Esophagus (tissue), 2 donors: ENCODE results near the gene MYG1. TPM values are rescaled to one million over a fixed set of nuclear protein-coding genes. Genes with fewer than 3 reads are reported as not detected.
"Not testable (repeated sequence)": the region's sequence is repeated elsewhere in the genome, so short reads cannot be mapped to it uniquely, and the experiment has no call there.

ENCODE experiments used
- H3K27ac ChIP-seq, 2 donors: one replicate each; pipeline ENCODE4 v1.5.1; 2013; ENCODE audit warnings: low read depth in 2 of 2, mild to moderate bottlenecking in 2 of 2, inconsistent platforms in 1 of 2, low read length in 1 of 2, moderate library complexity in 1 of 2
- H3K27me3 ChIP-seq, 2 donors: one replicate each; pipeline ENCODE4 v1.6.1; 2013; ENCODE audit warnings: low read length in 2 of 2, control low read depth in 1 of 2, mild to moderate bottlenecking in 1 of 2; ENCODE audit not compliant: insufficient read depth in 2 of 2, control insufficient read depth in 1 of 2
- H3K36me3 ChIP-seq, 2 donors: one replicate each; pipeline ENCODE4 v1.6.1; 2013; ENCODE audit warnings: low read length in 1 of 2; ENCODE audit not compliant: control insufficient read depth in 2 of 2, insufficient read depth in 2 of 2
- H3K4me1 ChIP-seq, 2 donors: one replicate each; pipeline ENCODE4 v1.6.1; 2013; ENCODE audit warnings: low read length in 1 of 2; ENCODE audit not compliant: control insufficient read depth in 2 of 2, insufficient read depth in 2 of 2
- H3K4me3 ChIP-seq, 2 donors: one replicate each; pipeline ENCODE4 v1.5.1; 2013; ENCODE audit warnings: low read length in 2 of 2, mild to moderate bottlenecking in 2 of 2, low read depth in 1 of 2, moderate library complexity in 1 of 2
- H3K9me3 ChIP-seq, 2 donors: one replicate each; pipeline ENCODE4 v1.6.1; 2013; ENCODE audit warnings: mild to moderate bottlenecking in 2 of 2, low read depth in 1 of 2, low read length in 1 of 2, moderate library complexity in 1 of 2; ENCODE audit not compliant: control insufficient read depth in 2 of 2, insufficient read depth in 1 of 2
- WGBS, 2 donors: extraction: QIAGEN DNeasy Blood & Tissue Kit; methylation state at CpG; one replicate each; pipeline ENCODE4 v1.1.7; 2013; 5-methylcytosine and 5-hydroxymethylcytosine counted together
- polyA plus RNA-seq, 2 donors: library from polyadenylated mRNA; stranded (reverse); fragments of 200-250 nt; gene quantifications; one replicate each; pipeline ENCODE4 v1.2.3, GENCODE V29; 2013
- donor health status: healthy with polysubstance abuse.
- donor health status: Bipolar disorder and iron deficiency.

Gene MYG1
- polyA plus RNA-seq, 2 donors = 41.8 to 75.0 TPM

DNA sequence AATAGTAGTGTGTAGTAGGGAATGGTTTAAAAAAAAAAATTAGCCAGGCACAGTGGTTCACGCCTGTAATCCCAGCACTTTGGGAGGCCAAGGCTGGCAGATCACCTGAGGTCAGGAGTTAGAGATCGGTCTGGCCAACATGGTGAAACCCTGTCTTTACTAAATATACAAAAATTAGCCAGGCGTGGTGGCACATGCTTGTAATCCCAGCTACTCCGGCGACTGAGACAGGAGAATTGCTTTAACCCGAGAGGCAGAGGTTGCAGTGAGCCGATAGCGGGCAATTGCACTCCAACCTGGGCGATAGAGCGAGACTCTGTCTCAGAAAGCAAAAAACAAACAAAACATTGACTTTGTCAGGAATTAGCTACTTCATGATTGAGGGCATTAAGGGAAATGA, 2.4 kb upstream of the MYG1 start:
- H3K27ac ChIP-seq, H3K27me3 ChIP-seq, H3K4me3 ChIP-seq, H3K9me3 ChIP-seq: not testable (repeated sequence)
- WGBS, 2 donors = 94 to 95% methylated on average over 10 of the region's 10 CpGs
- peaks cover 0 to 12% of the 10 kb centered on the region in 2 donors for H3K4me1 ChIP-seq
- H3K36me3 ChIP-seq = peaks cover 0 to 17% of the 10 kb centered on the region in 2 donors

DNA sequence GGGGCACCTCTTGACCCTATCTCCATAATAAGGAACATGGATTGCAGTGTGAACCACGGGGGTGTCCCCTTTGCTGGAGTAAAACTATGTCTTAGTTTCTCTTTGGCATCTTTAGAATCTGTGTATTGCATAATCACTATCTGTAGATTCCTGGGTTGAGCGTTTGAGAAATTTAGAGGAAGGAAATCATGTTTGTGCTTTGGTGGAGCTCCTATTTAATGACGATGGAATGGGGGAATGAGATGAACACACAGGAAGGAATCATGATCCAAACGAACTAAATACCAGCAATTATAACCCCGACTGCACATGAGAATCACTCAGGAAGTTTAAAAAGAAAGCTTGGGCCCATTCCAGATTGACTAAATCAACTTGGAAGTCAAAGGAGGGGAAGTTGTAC, 1.3 kb upstream of the MYG1 start:
- no peak overlapping the region for H3K4me3 ChIP-seq
- peaks cover under 1 to 14% of the 10 kb centered on the region in 2 donors for H3K36me3 ChIP-seq
- 50 to 55% methylated on average over 5 of the region's 5 CpGs for WGBS, 2 donors
- H3K4me1 ChIP-seq = peaks cover 0 to 12% of the 10 kb centered on the region in 2 donors
- no peaks in the 10 kb centered on the region for H3K27me3 ChIP-seq
- H3K27ac ChIP-seq = no peak overlapping the region
- no peaks in the 10 kb centered on the region for H3K9me3 ChIP-seq

DNA sequence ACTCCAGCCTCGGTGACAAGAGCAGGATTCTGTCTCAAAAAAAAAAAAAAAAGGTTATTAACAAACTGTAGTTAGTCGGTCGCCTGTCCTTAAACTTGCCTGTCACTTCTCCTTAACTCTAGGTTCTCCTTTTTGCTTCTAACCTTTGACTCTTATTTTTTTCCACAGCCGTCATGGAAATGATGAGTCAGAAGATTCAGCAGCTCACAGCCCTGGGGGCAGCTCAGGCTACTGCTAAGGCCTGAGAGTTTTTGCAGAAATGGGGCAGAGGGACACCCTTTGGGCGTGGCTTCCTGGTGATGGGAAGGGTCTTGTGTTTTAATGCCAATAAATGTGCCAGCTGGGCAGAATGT, 418 bp upstream of the MYG1 start:
- peaks cover 0 to 12% of the 10 kb centered on the region in 2 donors for H3K4me1 ChIP-seq
- peaks cover 6 to 12% of the 10 kb centered on the region in 2 donors for H3K36me3 ChIP-seq
- no peaks in the 10 kb centered on the region for H3K27me3 ChIP-seq

DNA sequence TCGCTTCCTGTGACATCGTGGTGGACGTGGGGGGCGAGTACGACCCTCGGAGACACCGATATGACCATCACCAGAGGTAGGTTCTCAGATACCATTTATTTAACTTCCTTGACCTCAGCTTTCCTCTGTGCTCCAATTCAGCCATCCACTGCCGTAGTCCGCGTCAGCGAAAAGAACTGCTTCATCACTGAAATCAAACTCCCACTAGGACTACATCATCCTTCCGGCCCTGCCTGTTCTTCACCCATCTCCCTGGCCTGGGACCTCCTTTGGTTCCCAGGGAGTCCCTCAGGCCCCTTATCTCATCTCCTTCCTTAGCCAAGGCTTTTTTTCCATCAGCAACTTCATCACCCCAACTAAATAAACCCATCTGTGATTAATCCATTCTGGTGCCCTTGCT, 692 bp downstream of the MYG1 start:
- Histone ChIP-seq H3K27ac (peak overlapping the region; percentile 60 to 87), H3K27me3 (no peaks in the 10 kb centered on the region), H3K9me3 (no peaks in the 10 kb centered on the region), H3K4me1 (peaks cover 0 to 10% of the 10 kb centered on the region in 2 donors), H3K4me3 (peak overlapping the region; percentile 87 to 92), H3K36me3 (peaks cover 6 to 15% of the 10 kb centered on the region in 2 donors)
- 2 to 4% methylated on average over 12 of the region's 12 CpGs for WGBS, 2 donors

More for the DNA sequence above, 418 bp upstream of the MYG1 start:
- Histone ChIP-seq H3K4me3 (peak overlapping the region in 1 of 2 donors; percentile 87), H3K9me3 (no peaks in the 10 kb centered on the region), H3K27ac (peak overlapping the region; percentile 60 to 87)
- WGBS, 2 donors = 41 to 53% methylated on average over 5 of the region's 5 CpGs

DNA sequence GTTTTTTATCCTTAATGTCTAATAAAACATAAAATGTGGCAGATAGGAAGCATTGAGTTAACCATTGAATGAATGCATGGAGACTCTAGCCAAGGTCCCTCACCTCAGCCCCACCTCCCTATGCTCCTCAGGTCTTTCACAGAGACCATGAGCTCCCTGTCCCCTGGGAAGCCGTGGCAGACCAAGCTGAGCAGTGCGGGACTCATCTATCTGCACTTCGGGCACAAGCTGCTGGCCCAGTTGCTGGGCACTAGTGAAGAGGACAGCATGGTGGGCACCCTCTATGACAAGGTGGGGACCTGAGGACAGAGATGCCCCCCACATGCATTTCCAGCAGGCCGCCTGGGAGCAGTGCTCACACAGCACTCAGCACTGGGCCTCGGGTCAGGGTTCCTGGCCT, 3.4 kb downstream of the MYG1 start:
- no peak overlapping the region for H3K27ac ChIP-seq
- H3K4me1 ChIP-seq = peaks cover 0 to 10% of the 10 kb centered on the region in 2 donors
- H3K4me3 ChIP-seq = no peak overlapping the region
- no peaks in the 10 kb centered on the region for H3K9me3 ChIP-seq
- 92% methylated on average over 5 of the region's 5 CpGs for WGBS, 2 donors
- H3K27me3 ChIP-seq = no peaks in the 10 kb centered on the region
- H3K36me3 ChIP-seq = peaks cover 16 to 36% of the 10 kb centered on the region in 2 donors

DNA sequence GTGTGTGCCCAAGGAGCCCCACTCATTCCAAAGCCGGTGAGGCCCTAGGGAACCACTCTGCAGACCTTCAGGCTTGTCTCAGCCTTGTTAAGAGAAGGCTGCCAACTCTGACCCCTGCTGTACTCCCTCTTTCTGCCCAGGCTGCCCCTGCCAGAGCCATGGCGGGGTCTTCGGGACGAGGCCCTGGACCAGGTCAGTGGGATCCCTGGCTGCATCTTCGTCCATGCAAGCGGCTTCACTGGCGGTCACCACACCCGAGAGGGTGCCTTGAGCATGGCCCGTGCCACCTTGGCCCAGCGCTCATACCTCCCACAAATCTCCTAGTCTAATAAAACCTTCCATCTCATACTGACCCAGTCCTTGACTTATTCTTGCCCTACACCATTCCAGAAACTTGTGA, 7.3 kb downstream of the MYG1 start:
- no peaks in the 10 kb centered on the region for H3K4me1 ChIP-seq
- H3K36me3 ChIP-seq = peaks cover 30 to 52% of the 10 kb centered on the region in 2 donors
- no peaks in the 10 kb centered on the region for H3K27me3 ChIP-seq
- no peaks in the 10 kb centered on the region for H3K9me3 ChIP-seq
- no peak overlapping the region for H3K27ac ChIP-seq
- no peak overlapping the region for H3K4me3 ChIP-seq
- 94 to 96% methylated on average over 10 of the region's 10 CpGs for WGBS, 2 donors

DNA sequence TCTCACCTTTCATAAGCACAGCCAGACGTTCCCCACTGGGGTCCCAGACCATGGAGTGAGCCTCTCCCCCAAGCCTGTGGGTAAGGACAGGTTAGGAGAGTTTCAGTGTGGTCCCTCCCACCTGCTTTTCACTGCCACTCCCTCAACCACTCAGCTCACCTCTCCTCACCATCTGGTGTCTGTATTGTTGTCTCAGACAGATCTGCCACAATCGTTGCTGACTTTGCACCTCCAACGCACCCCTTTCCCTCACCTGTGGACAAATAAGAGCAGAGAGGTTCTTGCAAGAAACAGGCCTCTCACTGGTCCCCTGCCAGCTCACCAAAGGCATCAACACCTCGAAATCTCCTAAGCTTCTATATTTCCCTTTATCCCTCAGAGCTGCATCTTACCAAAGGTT, 8.8 kb downstream of the MYG1 start:
- 65 to 75% methylated on average over 4 of the region's 4 CpGs for WGBS, 2 donors
- Histone ChIP-seq H3K4me3 (no peak overlapping the region), H3K36me3 (peaks cover 28 to 45% of the 10 kb centered on the region in 2 donors), H3K27ac (no peak overlapping the region), H3K4me1 (no peaks in the 10 kb centered on the region), H3K27me3 (no peaks in the 10 kb centered on the region), H3K9me3 (no peaks in the 10 kb centered on the region)

DNA sequence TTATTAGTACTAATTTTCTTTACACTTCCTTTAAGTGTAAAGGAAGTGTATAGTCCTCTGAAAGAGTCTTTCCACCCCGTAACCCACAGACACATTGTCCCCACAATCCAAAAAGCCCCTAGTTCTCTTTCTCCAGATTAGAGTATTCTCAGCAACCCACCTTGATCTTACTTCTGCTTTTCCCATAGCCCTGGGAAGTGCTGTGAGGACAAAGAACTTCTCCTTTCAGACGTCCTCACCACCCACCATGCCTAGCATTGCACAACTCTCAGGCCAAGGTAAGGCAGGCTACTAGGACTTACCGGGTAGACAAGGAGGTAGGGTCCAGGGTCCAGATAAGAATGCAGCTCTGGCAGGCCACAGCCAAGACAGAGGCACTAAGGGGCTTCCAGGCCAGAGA, 14.5 kb downstream of the MYG1 start:
- 59 to 91% methylated on average over 2 to 3 of the region's 3 CpGs for WGBS, 2 donors
- no peaks in the 10 kb centered on the region for H3K4me1 ChIP-seq
- no peaks in the 10 kb centered on the region for H3K9me3 ChIP-seq
- H3K27me3 ChIP-seq = no peaks in the 10 kb centered on the region
- no peak overlapping the region for H3K27ac ChIP-seq
- H3K36me3 ChIP-seq = peaks cover 5 to 30% of the 10 kb centered on the region in 2 donors
- H3K4me3 ChIP-seq = no peak overlapping the region

DNA sequence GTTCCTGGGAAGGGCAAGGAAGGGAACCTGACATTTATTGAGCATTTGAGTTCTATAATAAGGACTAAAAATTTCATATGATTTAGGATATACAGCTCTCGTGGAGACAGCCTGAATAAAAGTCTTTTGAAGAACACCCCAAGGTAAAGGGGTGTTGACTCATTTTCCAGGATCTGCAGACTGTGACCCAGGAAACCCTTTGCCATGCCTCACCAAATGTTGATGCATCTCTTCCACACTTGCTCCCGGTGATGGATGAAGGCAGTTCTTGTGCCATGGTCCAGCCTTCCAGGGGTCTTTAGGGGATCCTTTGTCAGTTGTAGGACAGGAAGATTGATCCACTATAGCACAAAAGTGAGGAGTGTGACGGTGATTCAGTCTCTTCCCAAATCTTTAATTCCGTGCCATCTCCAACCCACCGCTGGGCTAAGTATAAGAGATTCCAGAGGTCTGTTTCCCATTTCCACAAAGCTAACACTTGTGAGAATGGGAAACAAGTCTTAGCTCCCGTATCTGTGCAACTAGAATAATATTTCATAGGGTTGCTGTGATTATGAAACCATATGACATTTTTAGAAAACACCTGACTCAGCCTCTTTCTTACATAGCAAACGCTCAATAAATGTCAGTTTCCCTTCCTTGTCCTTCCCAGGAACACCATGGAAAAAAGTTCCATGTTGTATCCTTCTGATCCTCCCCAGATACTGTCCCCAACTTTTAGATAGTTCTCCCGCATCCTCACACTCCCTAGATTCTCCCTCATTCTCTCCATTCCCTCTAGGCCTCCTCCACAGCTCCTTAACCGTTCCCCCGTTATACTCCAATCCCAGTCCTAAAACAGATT, 21.1 kb downstream of the MYG1 start:
- Histone ChIP-seq H3K4me3 (peak overlapping the region; percentile 70 to 81), H3K36me3 (peaks cover 0 to 10% of the 10 kb centered on the region in 2 donors), H3K9me3 (no peaks in the 10 kb centered on the region), H3K4me1 (peaks cover 0 to 6% of the 10 kb centered on the region in 2 donors), H3K27ac (peak overlapping the region; percentile 95 to 97), H3K27me3 (no peaks in the 10 kb centered on the region)
- 31 to 34% methylated on average over 10 of the region's 10 CpGs for WGBS, 2 donors
